ENCODE measurements around the gene MMRN2. TPM values are rescaled to one million over a fixed set of nuclear protein-coding genes. Genes with fewer than 3 reads are reported as not detected.

The MMRN2 gene
- total RNA-seq, 4 donors from 2014 or later, result 27.6 to 81.2 (median 61.9) TPM

- no peaks in the 10 kb centered on the region for H3K36me3 ChIP-seq
- H3K27me3 ChIP-seq, result no peaks in the 10 kb centered on the region
- peak overlapping the region; percentile 94 to 100 (median 97) for H3K27ac ChIP-seq
- DNase-seq (ENCODE audit: low spot score in 2 of 2), result no peak
- WGBS, 2 donors, result 0% methylated on average over 6 to 11 of the region's 20 CpGs
- TF ChIP-seq POLR2A (IDR thresholded peaks at IDR 0.05), result peak; percentile 99
- no peak for TF ChIP-seq EP300 (IDR thresholded peaks at IDR 0.05)
- peaks cover 0 to 62% (median 41%) of the 10 kb centered on the region in 4 donors for H3K4me1 ChIP-seq
- peak overlapping the region; percentile 64 to 85 (median 80) for H3K4me3 ChIP-seq
- H3K9me3 ChIP-seq, result no peaks in the 10 kb centered on the region
These were observed 13.5 kb upstream of the MMRN2 start for GRCh38 chr10:86970982-86971231.

- WGBS, 2 donors, result 7 to 9% methylated on average over 25 to 28 of the region's 30 CpGs
- peaks cover 0 to 68% (median 44%) of the 10 kb centered on the region in 4 donors for H3K4me1 ChIP-seq
These were observed 13.0 kb upstream of the MMRN2 start for GRCh38 chr10:86970162-86970981.

GRCh38 chr10:86969421-86970041, 12.1 kb upstream of the MMRN2 start:
- WGBS, 2 donors, result 13 to 28% methylated on average over 7 to 8 of the region's 8 CpGs
- no peak for TF ChIP-seq CTCF (IDR thresholded peaks at IDR 0.05)
- TF ChIP-seq POLR2A (IDR thresholded peaks at IDR 0.05), result no peak

More at GRCh38 chr10:86970162-86970981, 13.0 kb upstream of the MMRN2 start:
- H3K36me3 ChIP-seq, result no peaks in the 10 kb centered on the region
- no peaks in the 10 kb centered on the region for H3K9me3 ChIP-seq
- peak; percentile 89 to 91 for DNase-seq (ENCODE audit: low spot score in 2 of 2)
- no peaks in the 10 kb centered on the region for H3K27me3 ChIP-seq
- H3K4me3 ChIP-seq, result peak overlapping the region; percentile 64 to 85 (median 80)
- H3K27ac ChIP-seq, result peak overlapping the region; percentile 94 to 100 (median 97)
- TF ChIP-seq EP300 (IDR thresholded peaks at IDR 0.05) (peak in 1 of 2 donors; percentile 94), POLR2A (IDR thresholded peaks at IDR 0.05) (peak; percentile 67 to 85), CTCF (IDR thresholded peaks at IDR 0.05) (no peak)

GRCh38 chr10:86968994-86969355, 11.6 kb upstream of the MMRN2 start:
- peaks cover 0 to 74% (median 47%) of the 10 kb centered on the region in 4 donors for H3K4me1 ChIP-seq
- H3K27ac ChIP-seq, result peak overlapping the region; percentile 94 to 100 (median 97)
- H3K4me3 ChIP-seq, result peak overlapping the region; percentile 64 to 85 (median 80)
- no peaks in the 10 kb centered on the region for H3K27me3 ChIP-seq
- no peaks in the 10 kb centered on the region for H3K9me3 ChIP-seq
- 25 to 28% methylated on average over 6 to 9 of the region's 9 CpGs for WGBS, 2 donors
- DNase-seq (ENCODE audit: low spot score in 2 of 2), result no peak
- TF ChIP-seq POLR2A (IDR thresholded peaks at IDR 0.05) (no peak), CTCF (IDR thresholded peaks at IDR 0.05) (no peak), EP300 (IDR thresholded peaks at IDR 0.05) (no peak)
- no peaks in the 10 kb centered on the region for H3K36me3 ChIP-seq

More at GRCh38 chr10:86969421-86970041, 12.1 kb upstream of the MMRN2 start:
- Histone ChIP-seq H3K27ac (peak overlapping the region; percentile 94 to 100 (median 97)), H3K4me1 (peaks cover 0 to 74% (median 45%) of the 10 kb centered on the region in 4 donors), H3K9me3 (no peaks in the 10 kb centered on the region), H3K4me3 (peak overlapping the region; percentile 64 to 85 (median 80)), H3K36me3 (no peaks in the 10 kb centered on the region), H3K27me3 (no peaks in the 10 kb centered on the region)
- DNase-seq (ENCODE audit: low spot score in 2 of 2), result no peak

- 5 to 10% methylated on average over 29 to 36 of the region's 59 CpGs for whole genome bisulfite sequencing, 2 donors
- Histone ChIP-seq H3K36me3 (no peaks in the 10 kb centered on the region), H3K4me1 (peaks cover 0 to 71% (median 47%) of the 10 kb centered on the region in 4 donors), H3K27ac (peak within 1 kb of the TSS; percentile 94 to 100 (median 97)), H3K9me3 (no peaks in the 10 kb centered on the region), H3K4me3 (peak within 1 kb of the TSS; percentile 64 to 85 (median 80)), H3K27me3 (no peaks in the 10 kb centered on the region)
- TF ChIP-seq POLR2A (IDR thresholded peaks at IDR 0.05) (peak in 1 of 2 donors; percentile 75), CTCF (IDR thresholded peaks at IDR 0.05) (no peak), EP300 (IDR thresholded peaks at IDR 0.05) (peak in 1 of 2 donors; percentile 95)
- peak in 1 of 2 donors; percentile 72 for DNase-seq (ENCODE audit: low spot score in 2 of 2)
These were observed 11.0 kb upstream of the MMRN2 start, which contains the start of gene ADIRF for GRCh38 chr10:86968271-86968993. Gene ADIRF (plus strand): TSS chr10:86968482. CDS start chr10:86968545, 63 bp downstream.
